EL (cell line): ENCODE measurements around the gene GREB1L.
A peak's percentile ranks its signal among the peaks of the same experiment; 100 is the strongest.

Source experiments
- DNase-seq: peaks from one replicate; pipeline ENCODE4 v3.0.0-alpha.2; 2016

GREB1L gene

DNA sequence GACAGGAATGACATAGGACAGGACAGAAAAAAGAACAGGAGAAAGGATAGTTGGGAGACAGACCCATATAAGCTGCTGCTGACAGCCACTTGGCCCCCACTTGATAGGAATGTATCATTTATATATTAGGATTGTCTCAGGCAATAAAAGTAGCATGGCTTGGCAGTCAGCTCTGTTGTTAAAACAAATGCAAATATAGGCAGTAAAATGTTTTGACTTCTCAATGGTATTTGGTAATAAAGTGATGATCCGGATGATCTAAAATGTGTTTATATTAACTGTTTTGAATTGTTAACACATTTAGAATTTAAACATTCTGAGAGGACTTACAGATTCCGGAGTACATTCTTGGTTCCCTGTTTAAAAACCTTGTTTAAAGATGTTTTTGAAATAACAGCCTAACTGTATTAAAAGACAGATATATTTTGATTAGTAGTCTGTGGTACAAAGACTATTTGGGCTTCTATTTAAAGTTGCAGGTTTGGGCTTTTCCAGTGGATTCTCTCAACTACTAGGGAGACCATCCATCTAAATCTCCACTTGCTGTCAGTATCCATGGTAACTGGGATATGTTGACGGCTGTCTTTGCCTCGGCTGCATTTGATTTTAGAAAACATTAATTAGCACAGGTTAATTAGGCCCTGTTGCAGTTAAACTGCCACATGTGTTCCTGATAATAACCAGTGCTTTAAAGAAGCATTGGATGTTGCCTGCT, 210.9 kb downstream of the GREB1L start:
- DNase-seq = peak; percentile 31

DNA sequence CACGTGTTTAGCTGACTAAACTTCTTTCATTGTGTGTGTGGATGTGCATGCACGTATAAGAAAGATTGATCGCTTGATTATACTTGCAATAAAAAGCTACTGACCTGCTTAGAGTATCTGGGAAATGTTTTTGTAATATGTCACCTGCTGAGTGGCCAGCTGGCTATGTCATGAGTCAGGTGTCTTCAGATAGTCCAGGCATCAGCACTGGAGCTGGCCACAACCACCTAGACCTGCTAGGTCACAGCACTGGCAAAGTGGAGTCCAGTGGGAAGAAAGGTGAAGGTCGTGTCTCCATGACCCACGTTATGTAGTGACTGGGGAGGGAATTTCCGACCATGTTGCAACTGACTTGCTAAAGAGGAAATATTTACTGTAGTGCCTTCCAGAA, 211.5 kb downstream of the GREB1L start:
- no peak for DNase-seq

DNA sequence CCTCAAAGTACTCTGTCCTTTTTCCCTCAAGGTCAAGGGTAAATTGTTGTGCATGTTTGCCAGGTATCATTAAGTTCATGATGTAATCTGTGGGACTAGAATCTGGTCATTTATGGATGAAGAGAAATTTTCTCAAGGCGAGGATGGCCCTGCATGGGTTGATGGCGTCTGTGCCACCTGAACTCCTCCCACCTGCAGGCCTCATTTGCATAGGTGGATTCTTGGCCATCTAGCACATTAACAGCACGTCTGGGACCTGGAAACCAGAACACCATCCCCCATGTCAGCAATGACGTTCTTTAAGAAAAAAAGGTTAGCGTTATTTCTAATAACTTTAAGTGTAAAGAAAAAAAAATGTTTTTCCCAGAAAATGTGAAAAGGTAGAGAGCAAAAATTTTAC, 212.7 kb downstream of the GREB1L start:
- DNase-seq = no peak

DNA sequence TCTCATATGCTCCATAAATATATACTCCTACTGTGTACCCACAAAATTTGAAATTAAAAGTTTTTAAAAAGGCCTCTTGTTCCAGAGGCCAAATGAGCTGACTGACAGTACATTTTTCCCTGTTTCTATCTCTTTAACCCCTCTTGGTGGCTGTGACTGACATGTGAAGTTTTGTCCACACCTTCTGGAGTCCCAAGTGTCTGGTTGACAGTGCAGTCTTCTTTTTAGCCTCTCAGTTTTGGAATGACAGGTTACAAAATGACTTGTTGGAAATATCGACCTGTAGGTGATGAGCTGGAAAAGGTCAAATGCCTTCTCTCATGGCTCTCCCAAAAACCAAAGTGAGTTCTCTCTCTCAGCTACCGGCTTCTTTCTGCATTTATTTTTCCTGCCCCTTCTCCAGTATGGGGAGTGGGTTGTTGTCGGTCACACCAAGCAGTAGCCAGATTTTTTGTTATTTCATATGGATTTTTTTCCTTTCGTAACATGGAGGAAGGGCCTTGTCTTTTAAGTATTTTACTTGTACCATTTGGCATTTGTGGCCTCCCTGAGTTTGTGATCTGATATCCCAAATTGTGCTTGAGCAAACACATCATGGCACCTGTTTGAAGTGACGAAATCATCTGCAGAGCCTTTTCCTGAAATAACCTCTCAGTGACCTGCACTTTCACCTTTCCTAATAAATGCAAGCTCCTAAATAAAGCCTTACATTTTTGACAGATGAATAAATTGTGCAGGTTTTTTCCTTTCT, 214.6 kb downstream of the GREB1L start:
- DNase-seq = no peak

DNA sequence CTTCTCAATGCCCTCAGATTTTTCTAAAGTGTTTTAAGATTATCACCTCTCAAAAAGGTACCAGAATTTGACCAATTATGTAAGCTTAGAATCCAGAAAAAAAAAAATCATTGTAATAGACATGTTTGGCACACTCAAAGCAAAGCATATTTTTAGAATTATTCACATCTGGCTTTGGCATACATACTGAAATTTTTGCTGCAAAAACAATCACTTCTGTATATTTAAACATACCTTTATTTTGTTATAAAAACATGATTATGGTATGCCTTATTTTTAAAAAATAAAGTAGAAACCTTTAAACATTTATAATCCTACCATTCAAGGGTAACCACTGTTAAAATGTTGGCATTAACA, 215.1 kb downstream of the GREB1L start:
- DNase-seq = no peak

DNA sequence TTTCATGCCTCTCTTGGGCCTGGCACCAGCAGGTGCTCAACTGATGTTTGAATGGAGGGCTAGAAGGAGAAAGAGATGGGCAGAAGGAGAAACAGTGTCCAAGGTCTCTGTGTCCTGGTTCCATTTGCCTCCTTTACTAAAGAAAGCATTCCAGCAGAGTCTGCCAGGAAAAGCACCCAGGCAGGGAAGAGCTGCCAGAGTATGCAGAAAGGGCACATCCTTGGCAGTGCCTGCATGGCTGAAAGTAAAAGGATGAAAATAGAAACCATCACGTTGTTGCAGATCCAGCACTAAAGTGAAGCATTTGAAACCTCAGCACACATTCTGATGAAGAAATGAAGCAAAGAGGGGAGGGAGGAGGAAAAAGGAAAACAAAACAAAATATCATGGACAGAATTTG, 216.3 kb downstream of the GREB1L start:
- DNase-seq = no peak

DNA sequence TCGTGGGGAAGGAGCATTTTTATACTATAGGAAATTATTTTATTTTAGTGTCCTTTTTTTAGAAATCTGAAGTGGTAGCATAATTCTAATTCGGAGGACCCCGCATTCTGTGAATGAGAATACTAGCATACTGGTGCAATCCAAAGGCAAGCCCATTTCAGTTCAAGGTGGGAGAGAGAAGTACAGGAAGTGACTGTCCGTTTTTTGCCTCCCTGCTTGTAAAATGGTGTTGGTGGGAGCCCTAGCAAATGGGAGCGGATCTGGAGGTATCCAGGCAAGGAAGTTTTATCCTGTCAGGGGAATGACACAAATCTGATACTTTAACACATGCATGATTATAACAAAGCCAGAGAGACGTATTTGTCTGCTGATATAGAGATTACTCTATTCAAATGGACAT, 216.8 kb downstream of the GREB1L start:
- DNase-seq = no peak

DNA sequence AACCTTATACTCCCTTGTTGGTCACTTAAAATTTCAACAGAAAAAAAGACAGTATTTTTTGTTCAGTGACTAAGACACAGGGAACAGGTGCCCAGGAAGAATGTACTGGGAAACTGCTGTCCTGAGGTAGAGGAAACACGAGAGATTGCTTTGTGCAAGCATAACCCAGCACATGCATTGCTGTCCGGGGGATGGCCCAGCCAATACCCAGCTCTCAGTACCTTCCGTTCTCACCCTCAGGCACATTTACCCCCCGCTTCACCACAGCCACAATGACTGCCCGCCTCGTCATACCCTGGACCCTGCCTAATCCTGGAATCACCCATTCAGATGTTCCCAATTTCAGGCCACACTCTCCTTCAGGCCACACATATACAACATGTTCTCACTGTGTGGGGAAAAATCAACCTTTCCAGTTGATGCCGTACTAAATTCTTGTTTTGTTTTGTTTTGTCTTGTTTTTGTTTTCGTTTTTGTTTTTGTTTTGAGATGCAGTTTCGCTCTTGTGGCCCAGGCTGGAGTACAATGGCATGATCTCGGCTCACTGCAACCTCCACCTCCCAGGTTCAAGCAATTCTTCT, 217.8 kb downstream of the GREB1L start:
- no peak for DNase-seq

DNA sequence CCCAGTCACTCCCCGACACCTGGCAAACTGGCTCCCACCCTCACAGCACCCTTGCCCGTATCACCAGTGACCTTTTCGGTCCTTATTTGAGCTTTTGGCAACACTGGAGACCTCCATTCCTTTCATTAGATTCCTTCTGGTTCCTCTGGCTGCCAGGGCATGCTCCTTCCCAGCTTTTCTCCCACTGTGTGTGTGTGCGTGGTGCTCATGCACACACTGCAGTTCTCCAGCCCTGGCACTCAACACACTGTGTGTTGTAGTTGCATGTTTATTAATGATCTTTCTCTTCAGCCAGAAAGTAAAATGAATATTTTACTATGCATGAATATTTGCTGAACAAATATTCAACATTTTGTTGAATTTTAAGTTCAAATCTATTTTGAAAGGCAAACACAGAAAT, 219.4 kb downstream of the GREB1L start:
- no peak for DNase-seq

DNA sequence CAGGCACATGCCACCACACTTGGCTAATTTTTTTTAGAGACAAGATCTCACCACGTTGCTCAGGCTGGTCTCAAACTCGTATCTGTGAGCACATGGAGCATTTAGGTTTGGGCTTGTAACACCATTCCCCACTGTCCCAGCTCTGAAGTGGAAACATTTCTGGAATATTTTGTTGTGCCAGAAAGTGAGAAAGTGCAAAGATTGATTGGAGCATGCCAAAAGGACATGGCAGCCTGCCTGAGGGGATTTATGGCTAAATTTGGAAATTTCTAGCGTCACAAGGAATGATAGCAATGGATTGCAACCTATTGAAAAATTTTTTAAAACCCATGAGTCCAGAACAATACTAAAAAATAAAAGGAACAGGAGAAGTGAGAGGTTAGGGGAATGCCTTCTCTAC, 221.7 kb downstream of the GREB1L start:
- DNase-seq = no peak

DNA sequence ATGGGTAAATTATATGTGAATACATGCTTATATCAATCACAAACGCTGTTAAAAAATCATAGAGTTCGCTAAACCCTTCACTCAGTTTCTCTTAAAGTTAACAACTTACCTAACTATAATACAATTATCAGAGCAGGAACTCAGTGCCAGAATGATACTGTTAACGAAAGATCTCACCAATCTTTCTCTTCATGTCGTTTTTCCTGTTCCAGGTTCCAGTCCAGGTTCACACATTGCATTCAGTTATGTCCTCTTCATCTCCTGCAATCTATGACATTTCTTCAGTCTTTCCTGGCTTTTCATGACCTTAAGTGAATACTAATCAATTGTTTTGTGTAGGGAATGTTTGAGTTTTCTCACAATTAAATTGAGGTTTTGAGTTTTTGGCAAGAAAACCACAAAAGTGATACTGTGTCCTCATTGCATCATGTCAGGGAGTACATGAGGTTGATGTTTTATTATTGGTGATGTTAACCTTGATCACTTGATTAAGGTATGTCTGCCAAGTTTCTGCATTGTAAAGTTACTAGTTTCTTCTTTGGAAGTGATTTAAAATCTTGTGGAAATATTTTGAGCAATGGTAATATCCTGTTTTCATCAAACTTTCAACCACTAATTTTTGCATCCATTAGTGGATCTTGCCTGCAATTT, 226.6 kb downstream of the GREB1L start:
- no peak for DNase-seq

DNA sequence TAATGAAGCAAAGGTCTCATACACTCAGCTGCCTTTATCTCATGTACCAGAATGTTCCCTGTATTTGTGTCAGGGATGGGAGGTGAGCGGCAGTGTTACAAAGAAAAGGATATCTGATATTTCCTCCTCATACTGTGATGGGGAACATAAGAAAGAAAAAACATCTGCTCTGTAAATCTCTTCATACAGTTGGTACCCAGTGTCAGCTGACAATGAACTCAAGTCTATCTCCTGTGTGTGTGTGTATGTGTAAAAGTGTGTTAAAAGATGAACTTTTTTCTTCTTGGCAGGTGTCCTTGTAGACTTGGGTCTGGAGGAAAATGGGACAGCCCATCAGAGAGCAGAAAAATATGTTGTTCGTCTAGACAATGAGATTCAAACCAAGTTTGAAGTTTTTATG, 230.7 kb downstream of the GREB1L start:
- DNase-seq = no peak

DNA sequence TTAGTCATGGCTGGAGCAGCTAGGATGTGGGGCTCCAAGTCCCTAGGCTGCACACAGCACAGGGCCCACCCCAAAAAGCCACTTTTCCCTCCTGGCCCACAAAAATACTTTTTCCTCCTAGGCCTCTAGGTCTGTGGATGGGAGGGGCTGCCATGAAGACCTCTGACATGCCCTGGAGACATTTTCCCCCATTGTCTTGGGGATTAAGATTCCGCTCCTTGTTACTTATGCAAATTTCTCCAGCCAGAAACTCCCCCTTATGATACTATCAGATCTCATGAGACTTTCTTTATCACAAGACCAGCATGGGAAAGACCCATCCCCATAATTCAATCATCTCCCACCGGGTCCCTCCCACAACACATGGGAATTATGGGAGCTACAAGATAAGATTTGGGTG, 232.6 kb downstream of the GREB1L start:
- DNase-seq = no peak

DNA sequence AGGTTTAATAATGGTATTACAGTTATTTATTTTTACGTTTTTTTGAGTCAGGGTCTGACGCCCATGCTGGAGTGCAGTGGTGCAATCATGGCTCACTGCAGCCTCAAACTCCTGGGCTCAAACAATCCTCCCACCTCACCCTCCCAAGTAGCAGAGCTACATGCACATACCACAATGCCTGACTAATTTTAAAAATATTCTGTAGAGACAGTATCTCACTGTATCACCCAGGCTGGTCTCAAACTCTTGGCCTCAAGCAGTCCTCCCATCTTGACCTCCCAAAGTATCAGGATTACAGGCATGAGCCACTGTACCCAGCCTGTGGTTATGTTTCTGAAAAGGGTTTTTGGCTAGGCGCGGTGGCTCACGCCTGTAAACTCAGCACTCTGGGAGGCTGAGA, 237.7 kb downstream of the GREB1L start:
- DNase-seq = peak; percentile 43

DNA sequence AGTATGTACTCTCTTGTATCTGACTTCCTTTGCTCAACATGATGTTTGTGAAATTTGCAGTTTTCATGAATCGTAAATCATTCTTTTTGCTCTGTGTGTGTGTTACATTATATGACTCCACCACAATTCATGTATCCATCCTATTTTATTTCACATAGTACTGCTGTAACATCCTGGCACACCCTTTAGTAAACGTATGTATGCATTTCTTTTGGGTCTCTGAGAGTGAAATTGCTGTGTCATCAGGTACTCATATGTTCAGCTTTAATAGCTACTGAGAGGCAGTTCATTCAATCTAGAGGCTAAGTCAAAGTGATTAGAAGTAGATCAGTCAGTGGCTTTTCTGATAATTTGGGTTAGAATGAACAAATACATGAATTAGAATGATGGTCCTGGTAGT, 239.7 kb downstream of the GREB1L start:
- no peak for DNase-seq

DNA sequence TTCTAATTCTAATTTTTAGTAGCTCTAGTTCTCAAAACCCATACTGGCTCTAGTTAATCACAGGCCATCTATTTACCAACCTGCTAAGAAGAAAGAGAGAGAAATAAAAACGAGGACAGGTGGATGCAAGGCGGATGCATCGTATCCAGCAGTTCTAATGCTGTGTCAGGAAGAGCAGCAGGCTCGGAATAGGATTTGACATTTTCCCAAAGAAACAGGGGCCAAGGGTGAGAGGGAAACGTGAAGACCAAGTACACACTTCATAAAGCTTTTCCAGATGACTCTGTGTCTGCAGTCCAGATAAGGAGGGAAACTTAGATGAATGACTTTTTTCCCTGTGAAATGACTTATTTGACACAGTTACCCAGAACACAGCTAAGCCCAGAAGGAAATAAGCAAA, 241.0 kb downstream of the GREB1L start:
- DNase-seq = no peak

DNA sequence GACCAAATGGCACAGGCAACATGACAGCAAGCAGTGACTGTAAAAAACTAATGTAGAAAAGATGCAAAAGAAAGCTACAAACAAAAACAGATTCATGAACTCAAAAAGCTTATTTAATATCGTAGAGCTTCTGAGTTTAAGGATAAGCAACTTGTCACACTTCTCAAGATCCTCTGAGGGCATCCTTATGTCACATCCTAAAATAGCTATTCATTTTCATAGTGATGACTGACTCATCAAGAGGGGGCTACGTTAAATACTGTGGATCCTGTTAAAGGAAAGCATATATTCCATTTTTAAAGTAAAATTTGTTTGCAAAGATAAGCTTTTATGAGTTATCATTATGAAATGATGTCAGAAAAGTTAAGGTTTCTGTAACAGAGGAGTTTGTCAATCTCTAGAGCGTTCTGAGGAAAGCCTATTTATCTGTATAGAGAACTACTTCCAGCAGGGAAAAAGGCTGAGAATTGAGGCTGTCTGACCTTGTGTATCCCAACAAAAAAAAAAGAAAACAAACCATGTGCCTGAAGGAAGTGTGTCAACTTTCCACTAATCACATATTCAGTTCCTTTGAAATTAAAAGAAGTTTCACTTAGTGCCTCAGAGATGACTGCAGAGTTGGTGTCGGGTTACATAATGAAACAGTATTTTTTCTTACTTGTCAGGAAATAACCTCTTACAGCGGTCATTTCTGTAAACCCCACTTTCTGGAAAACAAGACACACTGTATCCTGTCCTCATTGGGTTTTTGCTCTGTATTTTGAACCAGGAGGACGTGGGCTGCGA, 243.0 kb downstream of the GREB1L start:
- DNase-seq = peak; percentile 38

DNA sequence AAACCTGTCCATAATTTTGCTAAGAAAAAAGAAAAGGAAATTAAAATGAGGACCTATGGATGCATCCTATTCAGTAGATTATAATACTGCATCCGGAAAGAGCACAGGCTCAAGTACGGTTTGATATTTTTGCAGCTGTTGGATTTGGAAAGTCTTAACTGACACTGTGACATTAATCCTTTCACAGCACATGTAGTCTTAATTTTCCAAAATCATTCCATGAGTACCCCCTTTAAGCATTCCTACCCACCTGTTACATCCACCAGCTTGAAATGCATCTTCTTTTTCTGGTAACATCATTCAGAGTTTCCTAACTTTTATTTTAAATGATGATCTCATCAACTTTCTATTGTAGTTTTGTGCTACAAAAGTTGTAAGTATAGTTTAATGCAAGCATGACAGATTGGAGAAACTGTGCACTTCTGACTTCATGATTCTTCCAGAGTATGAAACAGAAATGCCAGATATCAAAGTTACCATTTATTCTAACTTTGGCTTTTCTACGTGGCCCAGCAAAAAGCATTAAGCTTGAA, 244.9 kb downstream of the GREB1L start:
- no peak for DNase-seq

DNA sequence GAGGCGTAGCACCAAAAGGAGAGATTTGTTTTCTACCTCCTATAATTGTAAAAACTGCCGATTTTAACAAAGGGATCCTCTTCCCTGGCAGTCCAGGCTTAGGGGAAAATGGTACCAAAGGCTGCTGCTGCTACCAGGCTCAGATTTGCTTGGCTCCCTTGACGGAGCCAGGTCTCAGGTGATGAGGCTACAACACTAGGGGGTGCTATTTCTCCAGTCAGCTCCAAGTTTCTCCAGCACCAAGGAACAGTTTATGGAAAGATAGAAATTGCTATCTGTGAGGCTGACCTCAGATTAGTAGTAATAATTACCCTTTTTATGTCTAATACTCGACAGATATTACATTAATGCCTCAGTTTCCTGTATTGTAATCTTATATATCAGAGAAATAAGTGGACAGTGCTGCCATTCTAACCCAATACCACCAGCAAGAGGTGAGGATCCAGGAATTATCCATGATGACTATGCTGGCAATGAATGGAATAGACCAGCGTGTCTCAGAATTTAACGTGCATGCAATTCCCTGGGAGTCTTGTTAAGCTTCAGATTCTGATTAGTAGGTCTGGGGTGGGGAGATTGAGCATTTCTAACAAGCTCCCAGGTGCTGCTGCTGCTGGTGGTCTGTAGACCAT, 247.2 kb downstream of the GREB1L start:
- DNase-seq = peak; percentile 52

DNA sequence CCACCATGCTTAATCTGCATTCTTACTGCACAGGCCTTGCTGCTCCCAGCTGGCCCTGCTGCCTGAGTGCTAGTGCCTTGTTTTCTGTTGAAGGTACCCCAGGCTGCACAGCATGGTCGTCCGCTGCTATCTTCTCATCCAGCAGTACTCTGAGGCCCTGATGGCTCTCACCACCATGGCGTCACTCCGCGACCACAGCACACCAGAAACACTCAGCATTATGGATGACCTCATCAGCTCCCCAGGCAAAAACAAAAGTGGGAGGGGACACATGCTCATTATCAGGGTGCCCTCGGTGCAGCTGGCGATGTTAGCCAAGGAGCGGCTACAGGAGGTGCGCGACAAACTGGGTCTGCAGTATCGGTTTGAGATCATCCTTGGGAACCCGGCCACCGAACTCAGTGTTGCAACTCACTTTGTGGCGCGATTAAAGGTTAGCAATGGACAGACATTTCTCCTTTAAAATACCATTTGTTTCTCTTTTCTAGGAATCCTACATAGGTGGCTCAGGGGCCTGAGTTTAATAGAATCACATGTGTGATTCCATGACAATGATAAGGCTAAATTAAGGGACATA, 248.0 kb downstream of the GREB1L start:
- peak; percentile 10 for DNase-seq

DNA sequence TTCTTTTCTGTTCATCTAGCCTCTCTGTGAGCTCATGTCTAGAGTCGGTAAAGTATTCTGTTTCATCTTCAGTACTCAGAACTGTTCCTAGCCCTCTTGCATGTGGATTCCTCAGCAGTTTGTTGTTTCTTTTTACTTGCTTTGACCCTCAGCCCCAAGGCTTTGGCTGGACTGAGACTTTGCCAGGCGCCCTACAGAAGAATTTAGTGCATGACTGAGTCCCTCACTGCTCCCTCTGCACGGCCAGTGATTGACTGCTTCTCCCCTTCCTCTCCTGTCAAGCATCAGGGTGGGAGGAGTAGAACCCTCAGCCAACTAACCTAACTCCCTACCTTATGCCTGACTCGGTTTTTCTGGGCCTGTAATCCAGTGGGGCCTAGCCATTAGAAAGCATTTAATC, 248.7 kb downstream of the GREB1L start:
- peak; percentile 10 for DNase-seq

DNA sequence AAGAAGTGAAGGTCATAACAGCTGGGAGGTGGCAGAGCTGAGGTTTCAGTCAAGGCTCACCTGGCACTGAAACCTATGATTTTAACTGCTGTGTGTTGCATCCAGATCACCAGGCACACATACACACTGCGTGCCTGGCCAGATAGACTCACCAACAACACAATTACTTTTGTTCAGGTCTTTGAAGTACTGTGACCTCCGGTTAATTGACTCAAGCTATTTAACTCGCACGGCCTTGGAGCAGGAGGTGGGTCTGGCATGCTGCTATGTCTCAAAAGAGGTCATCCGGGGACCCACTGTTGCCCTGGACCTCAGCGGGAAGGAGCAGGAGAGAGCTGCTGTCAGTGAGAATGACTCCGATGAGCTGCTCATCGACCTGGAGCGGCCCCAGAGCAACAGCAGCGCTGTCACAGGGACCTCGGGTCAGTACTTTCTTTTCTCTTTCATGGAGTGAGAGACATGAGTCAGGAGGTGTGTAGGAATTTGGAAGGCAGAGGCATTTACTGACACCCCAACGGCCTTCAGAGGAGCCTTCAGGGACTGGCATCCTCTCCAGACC, 254.3 kb downstream of the GREB1L start:
- no peak for DNase-seq
